H9 (cell line): Measurements from ENCODE around the gene HES1. TPM values are rescaled to one million over a fixed set of nuclear protein-coding genes. Genes with fewer than 3 reads are reported as not detected.

Source experiments
- DNase-seq: peaks from one replicate; pipeline ENCODE4 v3.0.0-alpha.2; 2017
- H2AFZ ChIP-seq: one replicate; pipeline ENCODE4 v1.6.1; 2013; ENCODE audit warnings: mild to moderate bottlenecking, low read length, control low read depth, moderate library complexity
- H2AK5ac ChIP-seq: 2 replicates; pipeline ENCODE4 v1.6.1; 2013; ENCODE audit warnings: low read length, control low read depth, mixed read lengths; ENCODE audit not compliant: insufficient read length
- H2BK120ac ChIP-seq: one replicate; pipeline ENCODE4 v1.6.1; 2013; ENCODE audit warnings: low read depth, mild to moderate bottlenecking, low read length, control low read depth, inconsistent platforms; ENCODE audit not compliant: poor library complexity, severe bottlenecking
- H2BK12ac ChIP-seq: 2 replicates; pipeline ENCODE4 v1.6.1; 2013; ENCODE audit warnings: low read length, control low read depth, mixed read lengths, low read depth; ENCODE audit not compliant: insufficient read length
- H2BK15ac ChIP-seq: 2 replicates; pipeline ENCODE4 v1.6.1; 2013; ENCODE audit warnings: low read depth, low read length, control low read depth
- H2BK20ac ChIP-seq: one replicate; pipeline ENCODE4 v1.6.1; 2013; ENCODE audit warnings: low read depth, mild to moderate bottlenecking, low read length, control low read depth, inconsistent platforms; ENCODE audit not compliant: poor library complexity, severe bottlenecking
- H2BK5ac ChIP-seq: 2 replicates; pipeline ENCODE4 v1.6.1; 2013; ENCODE audit warnings: low read length, control low read depth, mixed read lengths; ENCODE audit not compliant: insufficient read length
- H3K14ac ChIP-seq: 2 replicates; pipeline ENCODE4 v1.6.1; 2013; ENCODE audit warnings: low read length, control low read depth; ENCODE audit not compliant: insufficient read depth
- H3K18ac ChIP-seq: 2 replicates; pipeline ENCODE4 v1.6.1; 2013; ENCODE audit warnings: low read depth, mild to moderate bottlenecking, mixed read lengths, low read length, control low read depth; ENCODE audit not compliant: insufficient read length
- H3K23ac ChIP-seq: 2 replicates; pipeline ENCODE4 v1.6.1; 2013; ENCODE audit warnings: low read length, control low read depth, mixed read lengths, low read depth; ENCODE audit not compliant: insufficient read length
- H3K23me2 ChIP-seq: 2 replicates; pipeline ENCODE4 v1.6.1; 2013; ENCODE audit warnings: low read depth, mild to moderate bottlenecking, mixed read lengths, low read length, control low read depth; ENCODE audit not compliant: insufficient read length, poor library complexity, severe bottlenecking
- H3K27ac ChIP-seq: 2 replicates; pipeline ENCODE4 v1.5.1; 2013; ENCODE audit warnings: low read length, control low read depth, mixed read lengths, low read depth; ENCODE audit not compliant: insufficient read length
- H3K27me3 ChIP-seq: 2 replicates; pipeline ENCODE4 v1.6.1; 2013; ENCODE audit warnings: low read length, control low read depth, inconsistent platforms; ENCODE audit not compliant: insufficient read depth
- H3K4ac ChIP-seq: 2 replicates; pipeline ENCODE4 v1.6.1; 2013; ENCODE audit warnings: low read depth, mild to moderate bottlenecking, control low read depth, inconsistent platforms, low read length, moderate library complexity
- H3K4me1 ChIP-seq: 2 replicates; pipeline ENCODE4 v1.6.1; 2013; ENCODE audit warnings: low read length, control low read depth, inconsistent platforms; ENCODE audit not compliant: insufficient read depth
- H3K4me2 ChIP-seq: 2 replicates; pipeline ENCODE4 v1.6.1; 2013; ENCODE audit warnings: low read length, control low read depth, mixed read lengths; ENCODE audit not compliant: insufficient read length, insufficient read depth
- H3K56ac ChIP-seq: 2 replicates; pipeline ENCODE4 v1.6.1; 2013; ENCODE audit warnings: low read depth, mild to moderate bottlenecking, mixed read lengths, low read length, control low read depth; ENCODE audit not compliant: insufficient read length
- H3K79me1 ChIP-seq: 2 replicates; pipeline ENCODE4 v1.6.1; 2013; ENCODE audit warnings: low read depth, mild to moderate bottlenecking, moderate library complexity, low read length, control low read depth, inconsistent platforms; ENCODE audit not compliant: insufficient read depth, poor library complexity, severe bottlenecking
- H3K79me2 ChIP-seq: 2 replicates; pipeline ENCODE4 v1.6.1; 2013; ENCODE audit warnings: low read length, control low read depth, inconsistent platforms; ENCODE audit not compliant: insufficient read depth
- H3K9ac ChIP-seq: 2 replicates; pipeline ENCODE4 v1.6.1; 2013; ENCODE audit warnings: low read length, control low read depth, mixed read lengths; ENCODE audit not compliant: insufficient read length; ENCODE audit errors: extremely low read depth
- H3K9me3 ChIP-seq: one replicate; pipeline ENCODE4 v1.6.1; 2013; ENCODE audit warnings: low read depth, low read length, inconsistent platforms; ENCODE audit not compliant: control insufficient read depth
- H3T11ph ChIP-seq: one replicate; pipeline ENCODE4 v1.6.1; 2013; ENCODE audit warnings: mild to moderate bottlenecking, low read length, control low read depth, inconsistent platforms
- H4K20me1 ChIP-seq: one replicate; pipeline ENCODE4 v1.6.1; 2013; ENCODE audit not compliant: control insufficient read depth, insufficient read length, insufficient read depth
- H4K5ac ChIP-seq: 2 replicates; pipeline ENCODE4 v1.6.1; 2013; ENCODE audit warnings: low read depth, mild to moderate bottlenecking, mixed read lengths, low read length, control low read depth; ENCODE audit not compliant: insufficient read length
- H4K8ac ChIP-seq: replicated peaks from 2 replicates; pipeline ENCODE4 v1.6.1; 2013; ENCODE audit warnings: low read length, control low read depth, mixed read lengths, low read depth; ENCODE audit not compliant: insufficient read length
- H4K91ac ChIP-seq: 2 replicates; pipeline ENCODE4 v1.6.1; 2013; ENCODE audit warnings: low read depth, mild to moderate bottlenecking, moderate library complexity, mixed read lengths, low read length, control low read depth; ENCODE audit not compliant: insufficient read length
- H3K27ac Mint-ChIP-seq, 3 experiments: 2 replicates in 2 of 3; 3 replicates in 1 of 3; pipeline ENCODE4 v1.8.0; 2020 to 2021; ENCODE audit warnings: mixed read lengths in 3 of 3, mild to moderate bottlenecking in 1 of 3, moderate library complexity in 1 of 3
- H3K27me3 Mint-ChIP-seq: 2 replicates; pipeline ENCODE4 v1.8.0; 2021; ENCODE audit warnings: low read depth, mild to moderate bottlenecking, moderate library complexity, mixed read lengths
- H3K36me3 Mint-ChIP-seq, 3 experiments: 2 replicates in 2 of 3; 3 replicates in 1 of 3; pipeline ENCODE4 v1.8.0; 2020 to 2021; ENCODE audit warnings: low read depth in 3 of 3, mixed read lengths in 3 of 3; ENCODE audit not compliant: insufficient read depth in 1 of 3
- H3K4me1 Mint-ChIP-seq, 2 experiments: 2 replicates each; pipeline ENCODE4 v1.8.0; 2020; ENCODE audit warnings: mixed read lengths in 2 of 2
- H3K4me3 Mint-ChIP-seq, 2 experiments: 2 replicates in 1 of 2; 3 replicates in 1 of 2; pipeline ENCODE4 v1.8.0; 2020 to 2021; ENCODE audit warnings: mild to moderate bottlenecking in 2 of 2, mixed read lengths in 2 of 2, moderate library complexity in 1 of 2
- H3K9me3 Mint-ChIP-seq, 2 experiments: 2 replicates in 1 of 2; 3 replicates in 1 of 2; pipeline ENCODE4 v1.8.0; 2020; ENCODE audit warnings: mild to moderate bottlenecking in 2 of 2, mixed read lengths in 2 of 2, moderate library complexity in 1 of 2
- WGBS: extraction: QIAGEN DNeasy Blood & Tissue Kit; methylation state at CpG from one replicate; pipeline ENCODE4 v1.1.7; 2013; ENCODE audit warnings: missing lambda C conversion rate, low lambda C conversion rate, mixed read lengths; ENCODE audit not compliant: insufficient read length; ENCODE audit errors: extremely low coverage; 5-methylcytosine and 5-hydroxymethylcytosine counted together
- total RNA-seq: library from RNA; stranded (reverse); gene quantifications from 2 replicates; pipeline ENCODE4 v1.2.1, GENCODE V29; 2021
- TF ChIP-seq, protein P1 (sequence below): fragments of 200-600 bp; sonication (generic); conservative IDR thresholded peaks from 3 replicates; pipeline ENCODE4 v1.8.0; 2021; ENCODE audit warnings: antibody characterized with exemption, mild to moderate bottlenecking

Gene HES1
- total RNA-seq, 1 experiment from 2014 or later, result 23.2 TPM

DNA sequence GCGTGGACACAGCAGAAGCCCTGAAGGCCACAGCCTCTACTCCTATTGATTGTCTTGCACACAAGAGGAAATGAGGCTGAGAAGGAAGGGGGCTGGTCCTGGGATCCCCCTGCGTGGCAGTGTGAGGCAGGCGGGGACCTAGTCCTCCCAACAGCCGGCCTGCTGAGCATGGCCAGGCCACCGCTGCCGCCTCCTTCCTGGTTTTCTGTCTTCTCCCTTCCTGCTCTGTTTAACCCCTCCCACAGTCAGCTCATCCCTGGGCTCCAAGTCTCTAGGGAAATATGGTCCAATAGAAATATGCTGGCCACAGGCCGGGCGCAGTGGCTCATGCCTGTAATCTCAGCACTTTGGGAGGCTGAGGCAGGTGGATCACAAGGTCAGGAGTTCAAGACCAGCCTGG is 42.1 kb upstream of the HES1 start:
- no peaks in the 10 kb centered on the region for H4K20me1 ChIP-seq
- no peak overlapping the region for H2BK15ac ChIP-seq
- H3K27me3 ChIP-seq, result no peaks in the 10 kb centered on the region
- H3T11ph ChIP-seq, result no peak overlapping the region
- H2BK12ac ChIP-seq, result no peak overlapping the region
- no peak overlapping the region for H3K4ac ChIP-seq
- WGBS, result no CpG with 5 or more reads among the region's 8 CpGs
- TF ChIP-seq, protein P1, sequence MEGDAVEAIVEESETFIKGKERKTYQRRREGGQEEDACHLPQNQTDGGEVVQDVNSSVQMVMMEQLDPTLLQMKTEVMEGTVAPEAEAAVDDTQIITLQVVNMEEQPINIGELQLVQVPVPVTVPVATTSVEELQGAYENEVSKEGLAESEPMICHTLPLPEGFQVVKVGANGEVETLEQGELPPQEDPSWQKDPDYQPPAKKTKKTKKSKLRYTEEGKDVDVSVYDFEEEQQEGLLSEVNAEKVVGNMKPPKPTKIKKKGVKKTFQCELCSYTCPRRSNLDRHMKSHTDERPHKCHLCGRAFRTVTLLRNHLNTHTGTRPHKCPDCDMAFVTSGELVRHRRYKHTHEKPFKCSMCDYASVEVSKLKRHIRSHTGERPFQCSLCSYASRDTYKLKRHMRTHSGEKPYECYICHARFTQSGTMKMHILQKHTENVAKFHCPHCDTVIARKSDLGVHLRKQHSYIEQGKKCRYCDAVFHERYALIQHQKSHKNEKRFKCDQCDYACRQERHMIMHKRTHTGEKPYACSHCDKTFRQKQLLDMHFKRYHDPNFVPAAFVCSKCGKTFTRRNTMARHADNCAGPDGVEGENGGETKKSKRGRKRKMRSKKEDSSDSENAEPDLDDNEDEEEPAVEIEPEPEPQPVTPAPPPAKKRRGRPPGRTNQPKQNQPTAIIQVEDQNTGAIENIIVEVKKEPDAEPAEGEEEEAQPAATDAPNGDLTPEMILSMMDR, result no peak
- H2BK20ac ChIP-seq, result no peak overlapping the region
- H4K8ac ChIP-seq, result no peak overlapping the region
- no peak overlapping the region for H4K91ac ChIP-seq
- no peak overlapping the region for H3K18ac ChIP-seq
- H3K79me2 ChIP-seq, result no peaks in the 10 kb centered on the region
- Mint-ChIP-seq H3K4me1 (peaks cover 29 to 31% of the 10 kb centered on the region in 2 experiments), H3K36me3 (no peaks in the 10 kb centered on the region), H3K9me3 (no peaks in the 10 kb centered on the region), H3K27me3 (peaks cover 16% of the 10 kb centered on the region), H3K27ac (no peak overlapping the region), H3K4me3 (no peak overlapping the region)
- DNase-seq, result no peak
- no peak overlapping the region for H3K27ac ChIP-seq
- H2BK120ac ChIP-seq, result no peak overlapping the region
- no peaks in the 10 kb centered on the region for H3K23me2 ChIP-seq
- no peak overlapping the region for H3K9ac ChIP-seq
- H4K5ac ChIP-seq, result no peak overlapping the region
- H3K23ac ChIP-seq, result no peak overlapping the region
- H3K9me3 ChIP-seq, result no peaks in the 10 kb centered on the region
- H3K14ac ChIP-seq, result no peak overlapping the region
- no peak overlapping the region for H2AK5ac ChIP-seq
- no peak overlapping the region for H2AFZ ChIP-seq
- no peaks in the 10 kb centered on the region for H3K79me1 ChIP-seq
- H3K56ac ChIP-seq, result no peak overlapping the region
- 0 out of 2 replicates have a peak, but pooled peaks cover 3% of the 10 kb centered on the region for H3K4me1 ChIP-seq
- H2BK5ac ChIP-seq, result no peak overlapping the region
- no peak overlapping the region for H3K4me2 ChIP-seq
